ENCODE results near the gene DDX5.

DNA sequence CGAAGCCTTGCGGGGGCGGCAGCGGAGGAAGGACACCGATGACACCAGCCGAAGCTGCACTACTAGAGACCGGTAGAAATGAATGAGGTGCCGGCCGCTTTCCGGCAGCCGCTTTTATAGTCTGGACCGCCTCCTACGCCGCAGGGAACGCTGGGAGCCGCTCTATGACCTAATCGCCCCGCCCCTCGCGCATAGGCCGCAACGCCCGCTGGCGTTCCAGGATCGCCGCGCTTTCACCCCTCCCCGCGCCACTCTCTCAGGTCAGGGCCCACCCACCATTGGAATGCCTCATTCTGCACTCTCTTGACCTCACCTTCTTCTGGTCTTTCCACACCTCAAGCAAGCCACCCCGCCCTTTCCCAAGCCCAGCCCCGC is at the start of gene DDX5:
- TF ChIP-seq EZH2 (IDR thresholded peaks at IDR 0.05; ENCODE audit: insufficient read depth, poor library complexity, severe bottlenecking) (no peak), EZH2phosphoT487 (IDR thresholded peaks at IDR 0.05; ENCODE audit: insufficient read depth, low read depth) (no peak)

Measured in GM23248 (cell line).